ENCODE measurements around the gene DAAM2. TPM values are rescaled to one million over a fixed set of nuclear protein-coding genes. Genes with fewer than 3 reads are reported as not detected.

The DAAM2 gene
- total and polyA plus RNA-seq, 9 of the 15 experiments (the other 6 are each of a cell fraction or from before 2014, with no cell fraction given) = 0.01 to 0.07 TPM; not detected in 7

DNA sequence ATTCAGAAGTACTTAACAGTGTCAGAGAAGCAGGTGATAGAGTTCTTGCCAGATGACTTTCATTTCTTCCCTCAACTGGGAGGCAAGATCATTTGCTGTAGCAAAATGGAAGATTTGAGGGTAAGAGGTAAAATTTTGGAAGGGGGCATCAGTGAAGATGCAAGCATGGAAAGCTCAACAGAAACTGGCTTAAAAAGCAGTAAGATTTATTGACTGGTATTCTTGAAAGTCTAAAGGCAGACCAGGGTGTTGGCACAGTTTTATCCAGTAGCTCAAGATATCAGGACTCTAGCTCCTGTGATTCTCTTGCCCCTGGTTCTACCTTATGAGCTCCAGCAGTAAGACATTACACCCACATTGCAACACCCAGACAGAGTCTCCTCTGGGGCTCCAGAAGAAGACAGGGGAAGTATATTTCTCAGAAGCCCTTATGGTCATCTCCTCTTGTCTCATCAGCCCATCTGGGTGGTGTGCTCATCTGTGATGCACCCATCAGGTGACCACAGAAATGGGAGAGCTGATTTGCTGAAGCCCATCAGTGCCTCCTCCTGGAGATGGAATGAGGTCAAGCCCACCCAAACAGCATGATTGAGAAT, 158.0 kb downstream of the DAAM2 start (continued):
- TF ChIP-seq MGA (IDR thresholded peaks at IDR 0.05) = no peak
- no peak for TF ChIP-seq ZEB2 (IDR thresholded peaks at IDR 0.05)
- peak; percentile 93 for TF ChIP-seq SMAD4 (CRISPR knock-in tag; conservative IDR thresholded peaks at IDR 0.05)
- peak; percentile 95 for TF ChIP-seq ZNF175 (CRISPR knock-in tag; IDR thresholded peaks at IDR 0.05; ENCODE audit: low read depth)
- no peak for TF ChIP-seq NCOA4 (IDR thresholded peaks at IDR 0.05; ENCODE audit: partially characterized antibody)
- peak; percentile 81; the same call in 1 of the 2 replicates for TF ChIP-seq HIVEP1 (CRISPR knock-in tag; IDR thresholded peaks at IDR 0.05)
- TF ChIP-seq GTF2F1 (IDR thresholded peaks at IDR 0.05; ENCODE audit: low read depth, low read length) = no peak
- TF ChIP-seq, protein P1, sequence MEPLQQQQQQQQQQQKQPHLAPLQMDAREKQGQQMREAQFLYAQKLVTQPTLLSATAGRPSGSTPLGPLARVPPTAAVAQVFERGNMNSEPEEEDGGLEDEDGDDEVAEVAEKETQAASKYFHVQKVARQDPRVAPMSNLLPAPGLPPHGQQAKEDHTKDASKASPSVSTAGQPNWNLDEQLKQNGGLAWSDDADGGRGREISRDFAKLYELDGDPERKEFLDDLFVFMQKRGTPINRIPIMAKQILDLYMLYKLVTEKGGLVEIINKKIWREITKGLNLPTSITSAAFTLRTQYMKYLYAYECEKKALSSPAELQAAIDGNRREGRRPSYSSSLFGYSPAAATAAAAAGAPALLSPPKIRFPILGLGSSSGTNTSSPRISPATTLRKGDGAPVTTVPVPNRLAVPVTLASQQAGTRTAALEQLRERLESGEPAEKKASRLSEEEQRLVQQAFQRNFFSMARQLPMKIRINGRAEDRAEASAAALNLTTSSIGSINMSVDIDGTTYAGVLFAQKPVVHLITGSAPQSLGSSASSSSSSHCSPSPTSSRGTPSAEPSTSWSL (CRISPR knock-in tag; IDR thresholded peaks at IDR 0.05; ENCODE audit: borderline replicate concordance) = no peak
- TF ChIP-seq PTTG1 (tag; IDR thresholded peaks at IDR 0.05; ENCODE audit: low read depth) = peak; percentile 62; the same call in 1 of the 2 replicates
- TF ChIP-seq L3MBTL2 (IDR thresholded peaks at IDR 0.05) = peak; percentile 41; the same call in 1 of the 2 replicates
- peak; percentile 38; the same call in 1 of the 2 replicates for TF ChIP-seq CTBP1 (IDR thresholded peaks at IDR 0.05; ENCODE audit: borderline replicate concordance)
- TF ChIP-seq EP300 (IDR thresholded peaks at IDR 0.05; ENCODE audit: low read length) = peak; percentile 45; the same call in 1 of the 2 replicates
- peak; percentile 69 for TF ChIP-seq CXXC5 (CRISPR knock-in tag; IDR thresholded peaks at IDR 0.05)
- 0 out of 2 replicates have a peak, but pooled peaks have one; percentile 28 for TF ChIP-seq VEZF1 (CRISPR knock-in tag; IDR thresholded peaks at IDR 0.05)
